HT1080 (cell line): Measurements from ENCODE around the gene PDSS1. TPM values are rescaled to one million over a fixed set of nuclear protein-coding genes. Genes with fewer than 3 reads are reported as not detected.

Source experiments
- DNase-seq: peaks from one replicate; pipeline ENCODE4 v3.0.0-alpha.2; 2015; ENCODE audit warnings: low read depth
- total RNA-seq: library from RNA; depleted of rRNA; stranded (reverse); fragments of >200 nt; shearing (Covaris generic); gene quantifications from 2 replicates; pipeline ENCODE4 v1.2.3, GENCODE V29; 2014

Gene PDSS1
- total RNA-seq, 1 experiment from 2014 or later, result 39.7 TPM

GRCh38 chr10:26697922-26698608 is 564 bp downstream of the PDSS1 start:
- no peak for DNase-seq

- DNase-seq, result no peak
Measured at GRCh38 chr10:26698909-26699308, 1.4 kb downstream of the PDSS1 start.

- no peak for DNase-seq
Measured at GRCh38 chr10:26699631-26700030, 2.1 kb downstream of the PDSS1 start.

GRCh38 chr10:26700884-26701630 is 3.6 kb downstream of the PDSS1 start:
- DNase-seq, result no peak

- no peak for DNase-seq
Measured at GRCh38 chr10:26703096-26703495, 5.6 kb downstream of the PDSS1 start.

GRCh38 chr10:26703974-26704373 is 6.5 kb downstream of the PDSS1 start:
- DNase-seq, result no peak

GRCh38 chr10:26706206-26706605 is 8.7 kb downstream of the PDSS1 start:
- DNase-seq, result no peak

- DNase-seq, result no peak
Measured at GRCh38 chr10:26706936-26707335, 9.4 kb downstream of the PDSS1 start.

- no peak for DNase-seq
Measured at GRCh38 chr10:26711324-26711723, 13.8 kb downstream of the PDSS1 start.

GRCh38 chr10:26714415-26715136 is 17.1 kb downstream of the PDSS1 start:
- DNase-seq, result no peak

- no peak for DNase-seq
Measured at GRCh38 chr10:26715137-26715487, 17.6 kb downstream of the PDSS1 start.

- no peak for DNase-seq
Measured at GRCh38 chr10:26717476-26717875, 20.0 kb downstream of the PDSS1 start.

- no peak for DNase-seq
Measured at GRCh38 chr10:26721561-26721960, 24.1 kb downstream of the PDSS1 start.

- no peak for DNase-seq
Measured at GRCh38 chr10:26723016-26723415, 25.5 kb downstream of the PDSS1 start.

GRCh38 chr10:26725837-26726727 is 28.6 kb downstream of the PDSS1 start:
- no peak for DNase-seq

- no peak for DNase-seq
Measured at GRCh38 chr10:26727005-26727404, 29.5 kb downstream of the PDSS1 start.

GRCh38 chr10:26728957-26729356 is 31.5 kb downstream of the PDSS1 start:
- no peak for DNase-seq

GRCh38 chr10:26729395-26729794 is 31.9 kb downstream of the PDSS1 start:
- DNase-seq, result no peak

GRCh38 chr10:26730552-26730951 is 33.1 kb downstream of the PDSS1 start:
- DNase-seq, result no peak

GRCh38 chr10:26733750-26734568 is 36.5 kb downstream of the PDSS1 start:
- no peak for DNase-seq

- DNase-seq, result no peak
Measured at GRCh38 chr10:26735435-26735834, 37.9 kb downstream of the PDSS1 start.
